Pancreas (tissue), 10 donors: ENCODE data around the gene TMEM132C. TPM values are rescaled to one million over a fixed set of nuclear protein-coding genes. Genes with fewer than 3 reads are reported as not detected.
A peak's percentile ranks its signal among the peaks of the same experiment; 100 is the strongest.

Source experiments
- ATAC-seq, 4 donors: fragments of 200-7000 bp; cut with Tn5 transposase; one replicate each; pipeline versions ENCODE4 v1.8.0 to v1.9.1; 2020; ENCODE audit warnings: mild to moderate bottlenecking in 4 of 4, moderate library complexity in 4 of 4
- DNase-seq, 6 donors: peaks; one replicate each; pipeline ENCODE4 v3.0.0-alpha.2; 2020
- FAIRE-seq: peaks from 2 replicates; lab custom pipeline; 2012; peaks lifted over from hg19 to GRCh38; lab: Jason Lieb, UNC
- H3K27ac ChIP-seq, 4 donors: fragments of 200-600 bp; sonication (generic); 1 replicate in 3 of 4; 2 replicates in 1 of 4; pipeline versions ENCODE4 v1.5.0 to v1.8.0; 2020
- H3K27me3 ChIP-seq, 4 donors: fragments of 200-600 bp; one replicate each; pipeline ENCODE4 v1.8.0; 2021
- H3K36me3 ChIP-seq, 3 donors: fragments of 200-600 bp; sonication (generic) in 1 of 3; one replicate each; pipeline versions ENCODE4 v1.5.0 to v1.8.0; 2020 to 2021
- H3K4me1 ChIP-seq, 3 donors: fragments of 200-600 bp; one replicate each; pipeline ENCODE4 v1.8.0; 2021
- H3K4me3 ChIP-seq, 4 donors: fragments of 200-600 bp; sonication (generic) in 2 of 4; one replicate each; pipeline versions ENCODE4 v1.5.0 to v1.8.0; 2020 to 2021
- H3K9me3 ChIP-seq, 4 donors: fragments of 200-600 bp; one replicate each; pipeline ENCODE4 v1.8.0; 2021
- CTCF ChIP-seq, 4 donors: fragments of 200-600 bp; sonication (generic) in 3 of 4; IDR thresholded peaks; one replicate each; pipeline versions ENCODE4 v1.5.0 to v1.8.0; 2021; ENCODE audit warnings: antibody characterized with exemption in 4 of 4
- WGBS, 2 donors: extraction: QIAGEN DNeasy Blood & Tissue Kit; methylation state at CpG; one replicate each; pipeline ENCODE4 v1.1.7; 2013; 5-methylcytosine and 5-hydroxymethylcytosine counted together
- intact Hi-C, 3 donors: fragments of 100-400 bp; cut with DNase I; formaldehyde crosslinking; loops; one replicate each; pipeline versions ENCODE4 v1.11.1 to v1.14.2; 2022
- polyA plus RNA-seq, 2 donors: library from polyadenylated mRNA; stranded (reverse); fragments of 200-250 nt; gene quantifications; one replicate each; pipeline ENCODE4 v1.2.3, GENCODE V29; 2013
- total RNA-seq, 6 donors: library from RNA; stranded (reverse); fragmentation: NEBNext Ultra II Directional in 4 of 6; extraction: Animal tissue kit (Norgen Biotek cat#: 25700) in 4 of 6; gene quantifications; one replicate each; pipeline versions ENCODE4 v1.2.1 to v1.2.4, GENCODE V29; 2021 to 2023
- donor health status: healthy with polysubstance abuse.
- donor health status: DM: no; HTN: no; CAD: no; lungs with moderate emphysema.
- donor health status: DM: no; HTN: no; CAD: no.
- donor health status: control.
- donor health status: control.
- donor health status: Bipolar disorder and iron deficiency.
- donor health status: DM: yes; HTN: yes; CAD: no.
- donor health status: DM: no; HTN: no; CAD: no.
- donor health status: DM: no; HTN: no; CAD: no.
- donor health status: DM: yes; HTN: yes; CAD: no.

TMEM132C gene
- total and polyA plus RNA-seq, 8 donors, result 0.63 to 5.8 (median 3.1) TPM

- peaks cover 0 to 3% (median 0%) of the 10 kb centered on the region in 3 donors for H3K4me1 ChIP-seq
- ATAC-seq (no peak), FAIRE-seq (no peak), DNase-seq (peak in 1 of 6 donors; percentile 31)
- no peak overlapping the region for H3K4me3 ChIP-seq
- peaks cover 0 to 12% (median 3%) of the 10 kb centered on the region in 4 donors for H3K27me3 ChIP-seq
- no peak overlapping the region for H3K27ac ChIP-seq
- 15 to 22% methylated on average over 11 of the region's 12 CpGs for whole genome bisulfite sequencing, 2 donors
- no peaks in the 10 kb centered on the region for H3K9me3 ChIP-seq
- H3K36me3 ChIP-seq, result no peaks in the 10 kb centered on the region
- TF ChIP-seq CTCF (IDR thresholded peaks at IDR 0.05), result no peak
- intact Hi-C loops, result no loop called here
These were observed 884 bp upstream of the TMEM132C start for GRCh38 chr12:128266086-128266485.

GRCh38 chr12:128266541-128267130, 334 bp upstream of the TMEM132C start:
- DNase-seq (peak in 1 of 6 donors; percentile 54), FAIRE-seq (no peak), ATAC-seq (peak in 2 of 4 donors; percentile 16 to 18)
- H3K27me3 ChIP-seq, result peaks cover 0 to 12% (median 3%) of the 10 kb centered on the region in 4 donors
- H3K4me1 ChIP-seq, result peaks cover 0 to 3% (median 0%) of the 10 kb centered on the region in 3 donors
- H3K4me3 ChIP-seq, result peak overlapping the region in 3 of 4 donors; percentile 20 to 46 (median 35)
- WGBS, 2 donors, result 2% methylated on average over 27 to 58 of the region's 58 CpGs
- no peaks in the 10 kb centered on the region for H3K9me3 ChIP-seq
- H3K36me3 ChIP-seq, result no peaks in the 10 kb centered on the region
- H3K27ac ChIP-seq, result no peak overlapping the region
- no peak for TF ChIP-seq CTCF (IDR thresholded peaks at IDR 0.05)
- intact Hi-C loops, result no loop called here

- peak in 1 of 6 donors; percentile 72 for DNase-seq
- FAIRE-seq, result no peak
- 2 to 3% methylated on average over 47 to 51 of the region's 51 CpGs for WGBS, 2 donors
- TF ChIP-seq CTCF (IDR thresholded peaks at IDR 0.05), result no peak
- Histone ChIP-seq H3K9me3 (no peaks in the 10 kb centered on the region), H3K4me3 (peak overlapping the region; percentile 15 to 46 (median 33)), H3K27me3 (peaks cover 0 to 12% (median 3%) of the 10 kb centered on the region in 4 donors), H3K27ac (no peak overlapping the region), H3K36me3 (no peaks in the 10 kb centered on the region), H3K4me1 (peaks cover 0 to 3% (median 0%) of the 10 kb centered on the region in 3 donors)
- ATAC-seq, result peak; percentile 43 to 60 (median 57)
- intact Hi-C loops, result no loop called here
These were observed 845 bp downstream of the TMEM132C start for GRCh38 chr12:128267651-128268378.

GRCh38 chr12:128268379-128268995, 1.5 kb downstream of the TMEM132C start:
- FAIRE-seq (no peak), DNase-seq (peak in 1 of 6 donors; percentile 28), ATAC-seq (peak; percentile 35 to 56 (median 46))
- H3K27me3 ChIP-seq, result peaks cover 0 to 12% (median 3%) of the 10 kb centered on the region in 4 donors
- H3K9me3 ChIP-seq, result no peaks in the 10 kb centered on the region
- intact Hi-C loops, result no loop called here
- H3K27ac ChIP-seq, result no peak overlapping the region
- H3K4me1 ChIP-seq, result peaks cover 0 to 3% (median 0%) of the 10 kb centered on the region in 3 donors
- peak overlapping the region; percentile 12 to 46 (median 25) for H3K4me3 ChIP-seq
- WGBS, 2 donors, result 1 to 3% methylated on average over 32 of the region's 32 CpGs
- H3K36me3 ChIP-seq, result no peaks in the 10 kb centered on the region
- TF ChIP-seq CTCF (IDR thresholded peaks at IDR 0.05), result no peak
